A204.1 (cell line): Measurements from ENCODE around the gene EIF2B4.
"Not testable (repeated sequence)": the region's sequence is repeated elsewhere in the genome, so short reads cannot be mapped to it uniquely, and the experiment has no call there.

Source experiments
- FAIRE-seq: peaks from 2 replicates; lab custom pipeline; 2012; peaks lifted over from hg19 to GRCh38; lab: Jason Lieb, UNC

EIF2B4 gene

GRCh38 chr2:27377618-27378095 lies 7.5 kb upstream of the EIF2B4 start:
- no peak for FAIRE-seq

- no peak for FAIRE-seq
Measured at GRCh38 chr2:27376866-27377617, 6.9 kb upstream of the EIF2B4 start.

DNA sequence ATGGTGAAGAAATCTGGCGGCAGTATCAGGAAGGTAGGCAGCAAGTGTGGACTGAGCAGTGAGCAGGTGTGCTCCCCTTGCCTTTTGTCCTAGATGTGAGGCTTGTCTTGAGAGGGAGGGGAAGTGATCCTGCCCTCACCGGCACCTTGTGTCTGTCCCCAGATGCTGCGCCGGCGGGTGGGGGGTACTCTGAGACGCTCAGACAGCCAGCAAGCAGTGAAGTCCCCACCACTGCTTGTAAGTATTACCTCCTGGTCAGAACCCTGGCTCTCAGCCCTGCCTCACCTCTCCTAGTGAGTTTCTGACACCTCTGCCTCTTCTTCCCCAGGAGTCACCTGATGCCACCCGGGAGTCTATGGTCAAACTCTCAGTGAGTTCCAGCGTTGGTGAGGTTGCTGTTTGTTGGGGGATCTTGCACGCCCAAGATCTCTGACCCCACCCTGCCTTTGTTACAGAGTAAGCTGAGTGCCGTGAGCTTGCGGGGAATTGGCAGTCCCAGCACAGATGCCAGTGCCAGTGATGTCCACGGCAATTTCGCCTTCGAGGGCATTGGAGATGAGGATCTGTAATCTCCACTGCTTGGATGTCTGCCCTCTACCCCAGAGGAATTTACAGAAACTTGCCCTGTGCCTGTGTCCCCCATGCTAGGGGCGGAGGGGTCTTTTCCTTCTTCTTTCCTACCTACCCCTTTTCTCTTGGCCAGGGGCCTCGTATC lies 6.2 kb upstream of the EIF2B4 start:
- no peak for FAIRE-seq

GRCh38 chr2:27375513-27376099 lies 5.5 kb upstream of the EIF2B4 start:
- no peak for FAIRE-seq

GRCh38 chr2:27373567-27373966 lies 3.4 kb upstream of the EIF2B4 start:
- no peak for FAIRE-seq

GRCh38 chr2:27372937-27373336 lies 2.8 kb upstream of the EIF2B4 start:
- FAIRE-seq, result no peak

DNA sequence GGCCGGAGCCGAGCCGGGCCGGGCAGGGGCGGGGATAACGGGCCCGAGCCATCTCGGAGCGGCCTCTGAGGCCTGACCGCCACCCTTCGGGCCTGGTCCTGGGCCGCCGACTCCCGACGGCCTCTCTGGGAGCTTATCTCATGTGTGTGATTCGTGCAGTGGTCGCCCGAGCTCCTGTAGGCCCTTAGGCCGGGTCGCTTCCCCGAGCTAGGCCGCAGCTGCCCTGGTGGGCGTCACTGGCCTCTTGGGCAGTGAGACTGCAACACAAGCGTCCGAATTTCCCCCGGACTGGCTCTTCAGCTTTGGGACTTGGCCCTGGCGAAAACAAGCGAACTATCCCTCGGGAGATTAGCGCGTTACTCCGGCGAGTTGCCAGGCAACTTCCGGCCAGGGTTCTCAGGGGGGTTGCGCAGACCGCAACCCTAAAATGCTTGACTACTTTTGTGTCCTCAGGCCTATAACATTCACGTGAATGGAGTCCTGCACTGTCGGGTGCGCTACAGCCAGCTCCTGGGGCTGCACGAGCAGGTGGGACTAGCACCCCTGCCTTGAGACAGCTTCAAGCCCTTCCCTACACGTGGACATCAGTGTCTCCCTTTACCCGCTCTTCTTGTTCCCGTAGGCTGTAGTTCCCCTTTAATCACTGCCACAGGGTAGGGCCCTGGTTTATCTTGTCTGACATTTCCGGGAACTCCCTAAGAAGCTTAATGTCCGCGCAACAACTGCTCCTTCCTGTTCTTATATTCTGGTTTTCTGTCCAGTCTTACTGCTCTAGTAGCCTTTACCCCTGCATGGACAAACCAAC lies 880 bp upstream of the EIF2B4 start:
- no peak for FAIRE-seq

GRCh38 chr2:27369471-27370025 lies 590 bp downstream of the EIF2B4 start:
- no peak for FAIRE-seq

- FAIRE-seq, result no peak
Measured at GRCh38 chr2:27363933-27364332, 6.2 kb downstream of the EIF2B4 start.

DNA sequence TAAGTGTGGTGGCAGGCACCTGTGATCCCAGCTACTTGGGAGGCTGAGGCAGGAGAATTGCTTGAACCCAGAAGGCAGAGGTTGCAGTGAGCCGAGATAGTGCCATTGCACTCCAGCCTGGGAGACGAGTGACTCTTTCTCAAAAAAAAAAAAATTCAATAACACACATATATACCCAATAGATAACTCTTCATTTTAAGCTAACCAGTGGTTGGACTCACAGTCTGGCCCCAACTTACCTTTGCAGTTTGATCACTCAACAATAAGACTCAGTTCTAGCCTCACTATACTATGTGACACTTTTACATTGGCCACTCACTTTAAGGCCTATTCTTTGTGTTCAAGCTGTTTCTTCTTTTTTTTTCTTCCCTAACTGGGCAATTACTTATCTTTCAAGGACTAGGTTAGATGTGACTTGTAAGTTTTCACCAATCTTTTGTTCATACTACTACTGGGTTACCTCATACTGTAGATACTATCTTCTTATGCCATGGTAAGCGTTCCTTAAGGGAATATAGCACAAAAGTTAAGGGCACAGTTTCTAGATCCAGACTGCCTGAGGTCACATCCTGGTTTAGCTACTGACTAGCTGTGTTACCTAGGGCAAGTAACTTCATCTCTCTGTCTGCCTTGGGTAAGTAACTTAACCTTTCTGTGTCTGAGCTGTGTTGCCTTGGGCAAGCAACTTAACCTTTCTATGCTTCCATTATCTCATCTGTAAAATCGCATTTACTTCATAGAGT lies 7.3 kb downstream of the EIF2B4 start:
- no peak for FAIRE-seq

DNA sequence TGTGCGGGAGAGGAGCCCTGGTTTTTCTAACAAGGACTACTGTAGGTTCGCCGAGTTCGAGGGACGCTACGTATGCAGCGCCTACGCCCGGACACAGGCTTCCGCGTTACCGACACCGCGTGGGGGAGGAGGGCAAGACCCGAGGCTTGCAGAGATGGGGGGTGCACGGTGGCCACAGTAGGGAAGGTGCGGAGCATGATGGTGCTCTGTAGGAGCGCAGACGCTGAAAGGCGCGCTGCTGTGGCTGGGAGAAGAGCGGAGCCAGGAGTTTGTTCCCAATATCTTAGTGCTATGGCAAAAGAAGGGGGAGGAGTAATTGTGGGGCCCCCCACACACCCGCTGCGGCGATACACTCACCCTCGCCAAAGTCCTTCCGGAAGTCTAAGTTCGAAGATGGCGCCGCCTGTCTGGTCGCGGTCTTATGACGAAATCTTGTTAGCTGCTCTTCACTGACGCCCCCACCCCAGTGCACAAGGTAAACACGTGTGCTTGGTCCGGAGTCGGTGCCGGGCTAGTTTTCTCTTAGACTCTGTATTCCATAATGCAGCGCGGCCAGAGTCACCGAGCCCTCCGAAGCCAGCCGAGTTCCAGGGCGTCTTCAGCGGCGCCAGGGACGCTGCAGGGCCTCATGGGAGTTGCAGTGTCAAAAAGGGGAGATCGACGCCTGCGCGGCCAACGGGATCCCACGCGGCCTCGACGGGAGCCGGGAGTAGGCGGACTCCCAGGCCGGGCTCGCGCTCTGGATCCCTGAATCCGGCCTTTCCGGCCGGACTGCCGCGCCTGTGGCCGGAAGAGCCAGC lies 13.6 kb downstream of the EIF2B4 start, which contains the start of gene GTF3C2:
GTF3C2 (minus strand) TSS at position 383 of the 800 bp plus-strand sequence. CDS start 13,210 bp downstream, outside the sequence.
- peak; percentile 86 for FAIRE-seq

GRCh38 chr2:27356056-27356381 lies 14.1 kb downstream of the EIF2B4 start:
- no peak for FAIRE-seq

DNA sequence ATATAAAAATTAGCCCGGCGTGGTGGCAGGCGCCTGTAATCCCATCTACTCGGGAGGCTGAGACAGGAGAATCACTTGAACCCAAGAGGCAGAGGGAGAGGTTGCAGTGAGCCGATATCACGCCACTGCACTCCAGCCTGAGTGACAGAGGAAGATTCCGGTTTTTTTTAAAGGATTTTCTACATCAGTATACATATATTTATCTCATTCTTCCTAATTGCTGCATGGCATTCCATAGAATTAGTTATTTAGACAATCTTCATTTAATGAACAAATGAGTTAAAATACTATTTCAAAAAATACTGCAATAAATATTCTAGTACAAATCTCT lies 15.6 kb downstream of the EIF2B4 start:
- no peak for FAIRE-seq

DNA sequence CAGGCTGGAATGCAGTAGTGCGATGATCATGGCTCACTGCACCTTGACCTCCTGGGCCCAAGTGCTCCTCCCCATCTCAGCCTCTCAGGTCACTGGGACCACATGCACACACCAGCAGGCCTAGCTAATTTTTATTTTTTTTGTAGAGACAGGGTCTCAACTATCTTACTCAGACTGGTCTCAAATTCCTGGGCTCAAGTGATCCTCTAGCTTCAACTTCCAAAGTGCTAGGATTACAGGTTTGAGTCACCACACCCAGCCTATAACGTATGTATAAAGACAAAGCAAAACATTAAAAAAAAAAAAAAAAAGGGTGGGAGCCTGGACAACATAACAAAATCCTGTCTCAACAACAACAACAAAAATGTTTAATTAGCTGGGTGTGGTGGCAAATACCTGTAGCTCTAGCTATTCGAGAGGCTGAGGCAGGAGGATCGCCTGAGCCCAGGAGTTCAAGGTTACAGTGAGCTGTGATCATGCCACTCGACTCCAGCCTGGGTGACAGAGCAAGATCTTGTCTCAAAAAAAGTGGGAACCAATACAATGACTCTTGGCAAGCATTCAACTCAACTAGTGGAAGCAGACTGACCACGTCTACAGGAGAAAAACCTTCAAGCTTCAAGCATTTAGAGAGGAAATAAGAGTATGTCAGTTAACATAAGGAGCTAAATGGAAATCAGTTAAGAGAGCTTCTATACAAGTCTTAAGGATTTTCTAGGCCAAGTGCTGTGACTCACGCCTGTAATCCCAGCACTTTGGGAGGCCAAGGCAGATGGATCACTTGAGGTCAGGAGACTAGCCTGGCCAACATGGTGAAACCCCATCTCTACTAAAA lies 16.2 kb downstream of the EIF2B4 start:
- FAIRE-seq, result no peak

DNA sequence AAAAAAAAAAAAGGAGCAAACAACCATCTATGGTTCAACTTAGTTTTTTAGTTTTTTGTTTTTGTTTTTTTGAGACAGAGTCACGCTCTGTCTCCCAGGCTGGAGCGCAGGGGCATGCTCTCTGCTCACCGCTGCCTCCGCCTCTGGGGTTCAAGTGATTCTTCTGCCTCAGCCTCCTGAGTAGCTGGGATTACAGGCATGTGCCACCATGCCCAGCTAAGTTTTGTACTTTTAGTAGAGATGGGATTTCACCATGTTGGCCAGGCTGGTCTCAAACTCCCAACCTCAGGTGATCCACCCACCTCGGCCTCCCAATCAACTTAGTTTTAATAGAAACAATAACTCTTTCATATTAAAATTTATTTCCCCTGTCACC lies 16.8 kb downstream of the EIF2B4 start:
- not testable (repeated sequence) for FAIRE-seq

DNA sequence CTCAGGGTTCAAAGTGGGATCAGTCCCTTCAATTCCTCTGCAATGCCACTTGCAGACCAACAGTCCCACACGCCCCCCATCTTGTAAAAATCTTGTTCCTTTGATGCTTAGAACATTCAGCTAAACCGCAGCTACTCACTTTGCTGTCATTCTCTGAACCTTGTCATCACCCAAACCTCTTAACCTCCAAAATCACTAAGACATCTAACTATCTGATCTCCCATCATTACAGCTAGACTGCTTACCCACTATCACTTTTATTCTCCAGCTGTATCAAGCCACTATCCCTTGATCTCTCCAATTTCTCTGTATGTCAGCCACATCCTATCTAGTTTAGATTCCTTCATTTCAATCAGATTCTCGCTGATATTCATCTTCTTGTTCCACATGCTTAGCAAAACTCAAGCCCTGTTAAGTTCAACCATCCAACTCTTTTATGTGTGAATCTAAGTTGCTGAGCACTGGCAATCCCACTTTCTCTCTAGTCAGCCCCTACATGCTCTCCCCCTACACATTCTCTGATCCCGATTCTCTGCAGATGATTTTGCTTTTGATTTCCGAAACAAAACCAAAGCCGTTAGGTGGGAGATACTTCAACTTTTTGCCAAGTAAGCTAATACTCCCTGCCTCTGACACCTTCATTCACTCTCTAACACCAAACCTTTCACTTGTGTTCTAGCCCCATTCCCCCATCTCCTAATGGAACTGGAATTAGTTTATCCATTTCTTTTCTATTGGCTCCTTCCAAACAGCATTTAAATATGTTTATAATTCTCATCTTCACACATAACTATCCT lies 18.1 kb downstream of the EIF2B4 start:
- FAIRE-seq, result no peak

GRCh38 chr2:27350106-27350693 lies 19.9 kb downstream of the EIF2B4 start:
- no peak for FAIRE-seq

GRCh38 chr2:27347641-27348040 lies 22.5 kb downstream of the EIF2B4 start:
- FAIRE-seq, result no peak

GRCh38 chr2:27336173-27336572 lies 34.0 kb downstream of the EIF2B4 start:
- FAIRE-seq, result no peak
